C4-2B (cell line): ENCODE measurements around the gene PPARG.

ENCODE experiments used
- ZFX ChIP-seq: fragments of 450-650 bp; IDR thresholded peaks from 2 replicates; pipeline ENCODE4 v1.6.1; 2017
- TF ChIP-seq, protein P1 (sequence below): fragments of 450-650 bp; conservative IDR thresholded peaks from 2 replicates; pipeline ENCODE4 v1.5.1; 2017; ENCODE audit warnings: mild to moderate bottlenecking

GRCh38 chr3:12349895-12350811 is 61.3 kb downstream of the PPARG start:
- TF ChIP-seq, protein P1, sequence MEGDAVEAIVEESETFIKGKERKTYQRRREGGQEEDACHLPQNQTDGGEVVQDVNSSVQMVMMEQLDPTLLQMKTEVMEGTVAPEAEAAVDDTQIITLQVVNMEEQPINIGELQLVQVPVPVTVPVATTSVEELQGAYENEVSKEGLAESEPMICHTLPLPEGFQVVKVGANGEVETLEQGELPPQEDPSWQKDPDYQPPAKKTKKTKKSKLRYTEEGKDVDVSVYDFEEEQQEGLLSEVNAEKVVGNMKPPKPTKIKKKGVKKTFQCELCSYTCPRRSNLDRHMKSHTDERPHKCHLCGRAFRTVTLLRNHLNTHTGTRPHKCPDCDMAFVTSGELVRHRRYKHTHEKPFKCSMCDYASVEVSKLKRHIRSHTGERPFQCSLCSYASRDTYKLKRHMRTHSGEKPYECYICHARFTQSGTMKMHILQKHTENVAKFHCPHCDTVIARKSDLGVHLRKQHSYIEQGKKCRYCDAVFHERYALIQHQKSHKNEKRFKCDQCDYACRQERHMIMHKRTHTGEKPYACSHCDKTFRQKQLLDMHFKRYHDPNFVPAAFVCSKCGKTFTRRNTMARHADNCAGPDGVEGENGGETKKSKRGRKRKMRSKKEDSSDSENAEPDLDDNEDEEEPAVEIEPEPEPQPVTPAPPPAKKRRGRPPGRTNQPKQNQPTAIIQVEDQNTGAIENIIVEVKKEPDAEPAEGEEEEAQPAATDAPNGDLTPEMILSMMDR: no peak
- TF ChIP-seq ZFX: no peak
